Tibial artery (tissue), 4 donors: Measurements from ENCODE around the gene SLC35F1.

Experiments used
- DNase-seq, 2 donors: peaks; one replicate each; pipeline ENCODE4 v3.0.0-alpha.2; 2019
- H3K27ac ChIP-seq, 2 donors: fragments of 200-600 bp; sonication (generic) in 1 of 2; 1 replicate in 1 of 2; 2 replicates in 1 of 2; pipeline ENCODE4 v1.5.1; 2018 to 2019; ENCODE audit warnings: mild to moderate bottlenecking in 1 of 2
- H3K27me3 ChIP-seq, 2 donors: fragments of 200-600 bp; sonication (generic) in 1 of 2; one replicate each; pipeline versions ENCODE4 v1.5.1 to v1.6.0; 2016 to 2019
- H3K36me3 ChIP-seq, 3 donors: fragments of 200-600 bp; sonication (generic) in 2 of 3; one replicate each; pipeline ENCODE4 v1.5.1; 2016 to 2019; ENCODE audit warnings: mild to moderate bottlenecking in 2 of 3
- H3K4me1 ChIP-seq, 4 donors: fragments of 200-600 bp; sonication (generic) in 2 of 4; 1 replicate in 3 of 4; 2 replicates in 1 of 4; pipeline ENCODE4 v1.5.1; 2016 to 2019
- H3K4me3 ChIP-seq, 2 donors: fragments of 200-600 bp; sonication (generic) in 1 of 2; 1 replicate in 1 of 2; 2 replicates in 1 of 2; pipeline ENCODE4 v1.5.1; 2018 to 2019; ENCODE audit warnings: mild to moderate bottlenecking in 2 of 2
- H3K9me3 ChIP-seq, 3 donors: fragments of 200-600 bp; sonication (generic) in 1 of 3; one replicate each; pipeline ENCODE4 v1.5.1; 2016 to 2019
- intact Hi-C: fragments of 100-400 bp; cut with DNase I; formaldehyde crosslinking; loops from one replicate; pipeline ENCODE4 v1.15.0; 2023; ENCODE audit warnings: low total_unique reads
- TF ChIP-seq, protein P1 (sequence below), 2 experiments: fragments of 200-600 bp in 1 of 2; fragments of 450-650 bp in 1 of 2; IDR thresholded peaks; one replicate each; pipeline ENCODE4 v1.5.1; 2017 to 2019; ENCODE audit warnings: antibody characterized with exemption in 2 of 2, mild to moderate bottlenecking in 1 of 2, moderate library complexity in 1 of 2

Gene SLC35F1

DNA sequence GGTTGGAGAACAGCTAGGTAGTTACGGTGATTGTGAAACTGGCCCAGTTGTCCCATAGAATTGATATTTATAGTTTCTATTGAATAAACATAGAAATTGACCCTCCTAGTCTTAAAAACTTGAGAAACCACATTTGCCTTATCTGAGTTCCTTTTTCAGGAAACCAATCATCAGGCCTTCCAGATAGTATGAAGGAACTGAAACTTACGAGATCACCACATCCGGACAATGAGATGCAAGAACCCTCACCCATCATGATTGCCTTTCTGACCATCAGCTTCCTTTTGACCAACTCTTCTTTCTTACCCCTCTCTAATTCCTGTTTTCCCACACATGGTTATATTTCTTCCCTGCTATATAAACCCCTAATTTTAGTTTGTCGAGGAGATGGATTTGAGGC, 21.8 kb downstream of the SLC35F1 start:
- no peaks in the 10 kb centered on the region for H3K4me1 ChIP-seq
- intact Hi-C loops, result no loop called here
- no peak for DNase-seq
- no peak overlapping the region for H3K4me3 ChIP-seq
- H3K36me3 ChIP-seq, result no peaks in the 10 kb centered on the region
- no peaks in the 10 kb centered on the region for H3K9me3 ChIP-seq
- H3K27ac ChIP-seq, result no peak overlapping the region
- no peaks in the 10 kb centered on the region for H3K27me3 ChIP-seq
- TF ChIP-seq, protein P1, sequence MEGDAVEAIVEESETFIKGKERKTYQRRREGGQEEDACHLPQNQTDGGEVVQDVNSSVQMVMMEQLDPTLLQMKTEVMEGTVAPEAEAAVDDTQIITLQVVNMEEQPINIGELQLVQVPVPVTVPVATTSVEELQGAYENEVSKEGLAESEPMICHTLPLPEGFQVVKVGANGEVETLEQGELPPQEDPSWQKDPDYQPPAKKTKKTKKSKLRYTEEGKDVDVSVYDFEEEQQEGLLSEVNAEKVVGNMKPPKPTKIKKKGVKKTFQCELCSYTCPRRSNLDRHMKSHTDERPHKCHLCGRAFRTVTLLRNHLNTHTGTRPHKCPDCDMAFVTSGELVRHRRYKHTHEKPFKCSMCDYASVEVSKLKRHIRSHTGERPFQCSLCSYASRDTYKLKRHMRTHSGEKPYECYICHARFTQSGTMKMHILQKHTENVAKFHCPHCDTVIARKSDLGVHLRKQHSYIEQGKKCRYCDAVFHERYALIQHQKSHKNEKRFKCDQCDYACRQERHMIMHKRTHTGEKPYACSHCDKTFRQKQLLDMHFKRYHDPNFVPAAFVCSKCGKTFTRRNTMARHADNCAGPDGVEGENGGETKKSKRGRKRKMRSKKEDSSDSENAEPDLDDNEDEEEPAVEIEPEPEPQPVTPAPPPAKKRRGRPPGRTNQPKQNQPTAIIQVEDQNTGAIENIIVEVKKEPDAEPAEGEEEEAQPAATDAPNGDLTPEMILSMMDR (IDR thresholded peaks at IDR 0.05), result no peak

DNA sequence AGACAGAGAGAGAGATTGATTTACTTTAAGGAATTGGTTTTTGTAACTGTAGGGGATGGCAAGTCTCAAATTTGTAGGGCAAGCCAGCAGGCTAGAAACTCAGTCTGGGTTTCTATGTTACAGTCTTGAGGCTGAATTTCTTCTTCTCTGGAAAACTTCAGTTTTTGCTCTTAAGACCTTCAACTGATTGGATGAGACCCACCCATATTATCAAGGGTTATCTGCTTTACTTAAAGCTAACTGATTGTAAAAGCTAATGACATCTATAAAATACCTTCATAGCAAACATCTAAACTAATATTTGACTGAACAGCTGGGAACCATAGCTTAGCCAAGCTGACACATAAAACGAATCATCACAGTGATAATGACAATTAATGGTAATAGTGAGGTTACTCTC, 22.4 kb downstream of the SLC35F1 start:
- H3K4me3 ChIP-seq, result no peak overlapping the region
- no peaks in the 10 kb centered on the region for H3K4me1 ChIP-seq
- intact Hi-C loops, result no loop called here
- DNase-seq, result no peak
- TF ChIP-seq, protein P1 (IDR thresholded peaks at IDR 0.05), result no peak
- H3K36me3 ChIP-seq, result no peaks in the 10 kb centered on the region
- H3K9me3 ChIP-seq, result no peaks in the 10 kb centered on the region
- H3K27ac ChIP-seq, result no peak overlapping the region
- H3K27me3 ChIP-seq, result no peaks in the 10 kb centered on the region

DNA sequence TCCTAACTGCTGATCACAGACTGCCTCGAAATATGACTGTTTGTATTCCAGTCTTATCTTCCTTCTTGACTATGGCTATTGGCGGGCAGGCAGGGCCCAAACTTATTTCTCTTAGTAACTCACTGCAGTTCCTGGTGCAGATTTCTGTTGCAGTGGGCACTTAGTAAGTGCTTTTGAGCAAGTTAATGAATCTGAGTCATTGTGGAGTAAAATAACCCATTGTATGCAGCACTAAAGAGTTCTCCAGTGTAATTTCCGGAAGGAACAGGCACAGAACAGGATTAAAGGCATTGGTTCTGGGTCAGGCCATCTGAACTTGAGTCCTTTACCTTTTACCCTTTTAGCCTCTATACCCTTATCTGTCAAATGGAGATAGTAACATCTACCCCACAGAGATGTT, 23.6 kb downstream of the SLC35F1 start:
- no peaks in the 10 kb centered on the region for H3K36me3 ChIP-seq
- H3K4me1 ChIP-seq, result no peaks in the 10 kb centered on the region
- intact Hi-C loops, result no loop called here
- no peaks in the 10 kb centered on the region for H3K9me3 ChIP-seq
- H3K4me3 ChIP-seq, result no peak overlapping the region
- H3K27me3 ChIP-seq, result peaks cover 0 to 3% of the 10 kb centered on the region in 2 donors
- DNase-seq, result no peak
- no peak overlapping the region for H3K27ac ChIP-seq
- TF ChIP-seq, protein P1 (IDR thresholded peaks at IDR 0.05), result no peak

DNA sequence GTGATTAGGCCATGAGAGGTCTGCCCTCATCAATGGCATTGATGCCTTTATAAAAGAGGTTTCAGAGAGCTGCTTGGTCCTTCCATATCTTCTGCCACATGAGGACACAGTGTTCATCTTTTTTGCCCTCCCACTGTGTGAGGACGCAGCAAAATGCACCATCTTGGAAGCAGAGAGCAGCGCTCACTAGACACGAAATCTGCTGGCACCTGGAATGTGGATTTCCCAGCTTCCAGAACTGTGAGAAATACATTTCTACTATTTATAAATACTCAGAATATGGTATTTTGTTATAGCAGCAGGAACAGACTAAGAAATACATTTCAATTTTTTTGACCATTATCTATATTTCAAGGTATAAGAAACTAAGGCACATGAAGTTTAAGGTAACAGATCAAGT, 24.9 kb downstream of the SLC35F1 start:
- H3K27ac ChIP-seq, result no peak overlapping the region
- no peaks in the 10 kb centered on the region for H3K4me1 ChIP-seq
- H3K4me3 ChIP-seq, result no peak overlapping the region
- TF ChIP-seq, protein P1 (IDR thresholded peaks at IDR 0.05), result no peak
- H3K9me3 ChIP-seq, result no peaks in the 10 kb centered on the region
- H3K36me3 ChIP-seq, result no peaks in the 10 kb centered on the region
- intact Hi-C loops, result no loop called here
- no peak for DNase-seq
- H3K27me3 ChIP-seq, result peaks cover 0 to 3% of the 10 kb centered on the region in 2 donors

DNA sequence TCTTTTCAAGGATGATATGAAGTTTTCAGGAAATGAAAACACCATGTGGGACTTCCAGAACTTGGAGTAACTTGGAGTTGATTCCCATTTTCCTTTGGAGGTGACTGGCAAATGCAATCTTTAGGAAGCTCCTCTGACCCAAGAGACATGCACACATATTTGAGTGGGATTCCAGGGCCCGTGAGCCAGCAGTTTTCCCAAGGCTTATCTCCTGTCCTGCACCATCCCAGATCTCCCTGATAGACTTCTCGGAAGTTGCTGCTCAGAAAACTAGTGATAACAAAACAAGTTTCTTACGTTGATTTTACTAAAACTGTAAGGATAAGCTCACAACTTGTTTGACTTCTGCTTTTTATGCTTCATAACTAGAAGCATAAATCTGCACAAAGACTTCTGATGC, 25.6 kb downstream of the SLC35F1 start:
- Histone ChIP-seq H3K27ac (no peak overlapping the region), H3K36me3 (no peaks in the 10 kb centered on the region), H3K9me3 (no peaks in the 10 kb centered on the region), H3K4me1 (no peaks in the 10 kb centered on the region), H3K27me3 (peaks cover 0 to 3% of the 10 kb centered on the region in 2 donors), H3K4me3 (no peak overlapping the region)
- TF ChIP-seq, protein P1 (IDR thresholded peaks at IDR 0.05), result no peak
- intact Hi-C loops, result no loop called here
- no peak for DNase-seq

DNA sequence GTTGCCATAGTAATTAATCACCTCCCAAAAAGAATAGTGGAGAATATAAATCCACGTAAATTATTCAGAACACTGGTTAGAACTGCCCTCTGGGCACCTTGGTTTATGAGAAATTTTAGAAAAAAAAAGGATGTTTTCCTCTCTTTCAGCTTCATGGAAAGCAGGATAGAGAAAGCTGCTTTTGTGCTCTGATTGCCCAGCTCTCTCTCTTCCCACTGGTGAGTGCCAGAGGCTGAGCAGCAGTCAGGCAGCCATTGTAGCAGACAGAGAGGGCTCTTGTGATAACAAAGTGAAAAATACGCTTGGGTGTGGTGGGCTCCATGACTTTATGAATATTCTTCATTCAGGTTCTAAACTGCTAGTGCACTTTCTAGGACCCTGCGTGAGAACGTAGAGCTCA, 26.4 kb downstream of the SLC35F1 start:
- intact Hi-C loops, result no loop called here
- TF ChIP-seq, protein P1 (IDR thresholded peaks at IDR 0.05), result no peak
- Histone ChIP-seq H3K4me3 (no peak overlapping the region), H3K9me3 (no peaks in the 10 kb centered on the region), H3K27ac (no peak overlapping the region), H3K36me3 (no peaks in the 10 kb centered on the region), H3K27me3 (peaks cover 0 to 3% of the 10 kb centered on the region in 2 donors), H3K4me1 (no peaks in the 10 kb centered on the region)
- DNase-seq, result no peak
